ENCODE results near the gene UGT1A3. TPM values are rescaled to one million over a fixed set of nuclear protein-coding genes. Genes with fewer than 3 reads are reported as not detected.

Gene UGT1A3
- total and polyA plus RNA-seq, 2 experiments from 2014 or later: not detected

GRCh38 chr2:233796254-233796653 lies 67.4 kb downstream of the UGT1A3 start:
- no peaks in the 10 kb centered on the region for H3K4me1 ChIP-seq (ENCODE audit: insufficient read depth)
- no peaks in the 10 kb centered on the region for H4K20me1 ChIP-seq (ENCODE audit: insufficient read depth, poor library complexity, severe bottlenecking)
- no peaks in the 10 kb centered on the region for H3K27me3 ChIP-seq

GRCh38 chr2:233798335-233799086 lies 69.7 kb downstream of the UGT1A3 start:
- DNase-seq (ENCODE audit: low spot score): no peak

More at GRCh38 chr2:233796254-233796653, 67.4 kb downstream of the UGT1A3 start:
- DNase-seq (ENCODE audit: low spot score): no peak
- H2AFZ ChIP-seq: no peak overlapping the region
- no peak overlapping the region for H3K4me3 ChIP-seq
- H3K36me3 ChIP-seq (replicated peaks; ENCODE audit: insufficient read depth, low read depth): no peaks in the 10 kb centered on the region
- TF ChIP-seq CTCF (IDR thresholded peaks at IDR 0.05; ENCODE audit: poor library complexity) (no peak), EZH2 (IDR thresholded peaks at IDR 0.05; ENCODE audit: borderline replicate concordance) (no peak), EZH2phosphoT487 (IDR thresholded peaks at IDR 0.05; ENCODE audit: low read depth, severe bottlenecking, unreplicated experiment) (no peak)
- no peaks in the 10 kb centered on the region for H3K9me2 ChIP-seq (replicated peaks; ENCODE audit: insufficient read depth)
- WGBS (ENCODE audit: low lambda C conversion rate, missing lambda C conversion rate): 90% methylated on average over 9 of the region's 9 CpGs
- H3K9me3 ChIP-seq (ENCODE audit: low read depth): no peaks in the 10 kb centered on the region
- H3K27ac ChIP-seq: no peak overlapping the region
- no peak overlapping the region for H3K4me2 ChIP-seq
- no peaks in the 10 kb centered on the region for H3K79me2 ChIP-seq

GRCh38 chr2:233799087-233799665 lies 70.3 kb downstream of the UGT1A3 start:
- TF ChIP-seq EZH2 (IDR thresholded peaks at IDR 0.05; ENCODE audit: borderline replicate concordance): no peak
- no peak for TF ChIP-seq EZH2phosphoT487 (IDR thresholded peaks at IDR 0.05; ENCODE audit: low read depth, severe bottlenecking, unreplicated experiment)
- TF ChIP-seq CTCF (IDR thresholded peaks at IDR 0.05; ENCODE audit: poor library complexity): no peak
- Histone ChIP-seq H3K4me2 (no peak overlapping the region), H3K9me2 (replicated peaks; ENCODE audit: insufficient read depth) (no peaks in the 10 kb centered on the region), H3K79me2 (no peaks in the 10 kb centered on the region), H3K9me3 (ENCODE audit: low read depth) (no peaks in the 10 kb centered on the region), H3K4me3 (no peak overlapping the region), H3K27ac (no peak overlapping the region), H3K27me3 (no peaks in the 10 kb centered on the region), H3K36me3 (replicated peaks; ENCODE audit: insufficient read depth, low read depth) (no peaks in the 10 kb centered on the region), H4K20me1 (ENCODE audit: insufficient read depth, poor library complexity, severe bottlenecking) (no peaks in the 10 kb centered on the region), H2AFZ (no peak overlapping the region), H3K4me1 (ENCODE audit: insufficient read depth) (no peaks in the 10 kb centered on the region)
- DNase-seq (ENCODE audit: low spot score): no peak
- 71% methylated on average over 7 of the region's 7 CpGs for WGBS (ENCODE audit: low lambda C conversion rate, missing lambda C conversion rate)

More at GRCh38 chr2:233798335-233799086, 69.7 kb downstream of the UGT1A3 start:
- TF ChIP-seq EZH2phosphoT487 (IDR thresholded peaks at IDR 0.05; ENCODE audit: low read depth, severe bottlenecking, unreplicated experiment) (no peak), EZH2 (IDR thresholded peaks at IDR 0.05; ENCODE audit: borderline replicate concordance) (no peak), CTCF (IDR thresholded peaks at IDR 0.05; ENCODE audit: poor library complexity) (no peak)
- no peaks in the 10 kb centered on the region for H3K27me3 ChIP-seq
- no peaks in the 10 kb centered on the region for H3K4me1 ChIP-seq (ENCODE audit: insufficient read depth)
- WGBS (ENCODE audit: low lambda C conversion rate, missing lambda C conversion rate): 83% methylated on average over 14 of the region's 14 CpGs
- no peaks in the 10 kb centered on the region for H3K36me3 ChIP-seq (replicated peaks; ENCODE audit: insufficient read depth, low read depth)
- no peak overlapping the region for H3K4me2 ChIP-seq
- H3K9me2 ChIP-seq (replicated peaks; ENCODE audit: insufficient read depth): no peaks in the 10 kb centered on the region
- H3K27ac ChIP-seq: no peak overlapping the region
- H2AFZ ChIP-seq: no peak overlapping the region
- H3K4me3 ChIP-seq: no peak overlapping the region
- H4K20me1 ChIP-seq (ENCODE audit: insufficient read depth, poor library complexity, severe bottlenecking): no peaks in the 10 kb centered on the region
- H3K9me3 ChIP-seq (ENCODE audit: low read depth): no peaks in the 10 kb centered on the region
- no peaks in the 10 kb centered on the region for H3K79me2 ChIP-seq
